HG03558 (cell line): ENCODE results near the gene CLPTM1L.
"Not testable (repeated sequence)": the region's sequence is repeated elsewhere in the genome, so short reads cannot be mapped to it uniquely, and the experiment has no call there.

ENCODE experiments used
- ATAC-seq: cut with Tn5 transposase; IDR thresholded peaks from one replicate; pipeline ENCODE4 v1.9.1; 2021; ENCODE audit warnings: moderate number of reproducible peaks; ENCODE audit not compliant: unreplicated experiment; ENCODE audit errors: extremely low read depth

CLPTM1L gene

DNA sequence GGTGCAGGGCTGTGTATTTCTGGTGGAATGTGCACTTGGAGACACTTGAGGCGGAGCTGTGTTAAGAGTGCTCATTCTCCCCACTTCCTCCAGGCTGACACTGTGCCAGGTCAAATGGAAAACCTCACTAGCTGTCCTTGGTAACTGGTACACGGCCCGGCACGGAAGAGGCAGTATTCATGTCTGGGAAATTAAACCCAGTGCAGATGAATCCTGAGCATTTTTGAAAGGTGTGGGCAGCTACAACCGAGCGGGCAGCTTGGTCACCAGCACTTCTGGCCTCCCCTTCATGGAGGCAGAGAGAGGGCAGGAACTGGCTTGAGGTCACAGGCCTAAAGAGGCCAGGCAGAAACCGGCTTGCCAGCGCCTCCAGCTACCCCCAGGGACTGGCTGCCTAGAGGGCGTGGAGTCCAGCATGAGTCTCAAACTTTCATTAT, 1.6 kb downstream of the CLPTM1L start:
- ATAC-seq = no peak

DNA sequence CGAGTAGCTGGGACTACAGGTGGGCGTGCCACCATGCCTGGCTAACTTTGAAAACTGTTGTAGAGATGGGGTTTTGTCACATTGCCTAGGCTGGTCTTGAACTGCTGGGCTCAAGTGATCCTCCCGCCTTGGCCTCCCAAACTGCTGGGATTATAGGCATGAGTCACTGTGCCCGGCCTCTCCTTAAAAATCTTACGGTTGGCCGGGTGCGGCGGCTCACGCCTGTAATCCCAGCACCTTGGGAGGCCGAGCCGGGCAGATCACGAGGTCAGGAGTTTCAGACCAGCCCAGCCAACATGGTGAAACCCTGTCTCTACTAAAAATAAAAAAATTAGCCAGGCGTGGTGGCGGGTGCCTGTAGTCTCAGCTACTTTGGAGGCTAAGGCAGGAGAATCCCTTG, 2.2 kb downstream of the CLPTM1L start:
- not testable (repeated sequence) for ATAC-seq

DNA sequence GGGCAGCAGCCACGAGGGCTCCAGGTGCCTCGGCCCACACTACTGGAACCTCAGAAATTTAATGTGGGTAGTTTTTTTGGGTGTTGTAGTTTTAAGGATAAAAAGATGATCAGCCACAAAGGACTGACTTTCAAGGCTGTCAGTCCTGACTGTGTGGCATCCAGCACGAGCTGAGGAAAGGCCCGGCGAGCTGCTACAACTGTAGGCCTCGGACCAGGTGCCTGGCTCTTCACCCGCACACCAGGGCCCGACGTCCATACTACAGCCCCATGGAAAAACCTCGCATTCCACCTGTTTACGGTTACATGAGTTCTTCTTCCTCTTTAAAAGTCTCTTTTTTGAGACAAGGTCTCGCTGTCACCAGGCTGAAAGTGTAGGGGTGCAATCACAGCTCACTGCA, 2.6 kb downstream of the CLPTM1L start:
- no peak for ATAC-seq

DNA sequence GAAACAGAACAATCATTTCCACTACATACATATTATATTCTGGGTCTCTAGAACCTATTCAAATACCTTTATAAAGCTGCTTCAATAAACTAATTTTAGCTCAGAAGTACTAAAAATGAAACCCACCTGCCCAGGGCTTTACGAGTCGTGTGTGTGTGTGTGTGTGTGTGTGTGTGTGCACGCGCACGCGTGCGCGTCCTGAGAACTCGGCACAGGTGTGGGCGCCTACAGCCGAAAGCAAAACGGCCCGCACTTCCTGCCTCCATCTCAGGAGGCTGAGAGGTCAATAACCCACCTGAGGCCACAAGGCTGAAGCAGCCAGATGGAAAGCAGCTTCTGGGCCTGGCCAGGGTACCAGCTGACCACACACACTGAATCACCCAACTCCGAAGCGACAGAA, 3.0 kb downstream of the CLPTM1L start:
- ATAC-seq = no peak

DNA sequence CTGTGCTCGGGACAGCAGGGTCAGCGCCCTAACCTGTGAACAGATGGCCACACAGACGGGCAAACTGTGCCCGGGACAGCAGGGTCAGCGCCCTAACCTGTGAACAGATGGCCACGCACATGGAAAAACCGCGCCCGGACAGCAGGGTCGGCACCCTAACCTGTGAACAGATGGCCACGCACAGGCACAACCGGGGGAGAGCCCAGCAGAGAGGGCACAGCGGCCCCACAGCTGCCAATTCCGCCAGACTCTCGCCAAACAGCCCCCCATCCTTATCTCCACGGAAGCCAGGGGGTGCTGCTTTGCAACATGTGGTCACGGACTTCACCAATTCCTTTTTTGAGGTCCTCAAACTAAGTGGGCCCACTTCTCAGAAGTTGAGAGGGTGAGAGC, 5.1 kb downstream of the CLPTM1L start:
- ATAC-seq = not testable (repeated sequence)

DNA sequence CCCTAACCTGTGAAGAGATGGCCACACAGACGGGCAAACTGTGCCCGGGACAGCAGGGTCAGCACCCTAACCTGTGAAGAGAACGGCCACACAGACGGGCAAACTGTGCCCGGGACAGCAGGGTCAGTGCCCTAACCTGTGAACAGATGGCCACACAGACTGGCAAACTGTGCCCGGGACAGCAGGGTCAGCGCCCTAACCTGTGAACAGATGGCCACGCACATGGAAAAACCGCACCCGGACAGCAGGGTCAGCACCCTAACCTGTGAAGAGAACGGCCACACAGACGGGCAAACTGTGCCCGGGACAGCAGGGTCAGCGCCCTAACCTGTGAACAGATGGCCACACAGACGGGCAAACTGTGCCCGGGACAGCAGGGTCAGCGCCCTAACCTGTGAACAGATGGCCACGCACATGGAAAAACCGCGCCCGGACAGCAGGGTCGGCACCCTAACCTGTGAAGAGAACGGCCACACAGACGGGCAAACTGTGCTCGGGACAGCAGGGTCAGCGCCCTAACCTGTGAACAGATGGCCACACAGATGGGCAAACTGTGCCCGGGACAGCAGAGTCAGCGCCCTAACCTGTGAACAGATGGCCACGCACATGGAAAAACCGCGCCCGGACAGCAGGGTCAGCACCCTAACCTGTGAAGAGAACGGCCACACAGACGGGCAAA, 5.6 kb downstream of the CLPTM1L start:
- ATAC-seq = not testable (repeated sequence)

DNA sequence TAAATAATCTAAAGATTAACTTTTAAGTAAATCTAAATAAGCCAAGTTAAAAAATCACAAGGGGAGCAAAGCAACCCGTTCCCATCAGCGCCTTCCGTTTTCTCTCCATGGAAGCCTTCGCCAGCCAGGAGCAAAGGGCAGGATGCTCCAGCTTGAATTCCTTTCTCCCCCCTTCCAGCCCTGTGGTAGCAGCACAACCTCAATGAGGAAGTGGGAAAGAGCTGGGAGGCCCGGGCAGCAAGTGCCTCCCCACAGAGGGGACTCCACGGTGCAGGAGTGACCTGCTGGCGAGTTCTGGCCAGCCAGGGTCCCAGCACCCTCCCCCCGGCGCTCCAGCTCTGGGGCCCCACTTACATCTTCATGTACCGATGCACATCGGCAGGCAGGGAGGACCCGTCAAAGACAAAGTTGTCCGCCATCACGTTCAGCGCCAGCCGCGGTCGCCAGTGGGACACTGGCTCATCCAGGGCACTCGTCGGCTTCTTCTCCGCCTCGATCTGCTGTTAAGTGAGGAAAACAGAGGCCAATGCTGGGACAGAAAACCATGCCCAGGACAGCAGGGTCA, 6.3 kb downstream of the CLPTM1L start:
- no peak for ATAC-seq

DNA sequence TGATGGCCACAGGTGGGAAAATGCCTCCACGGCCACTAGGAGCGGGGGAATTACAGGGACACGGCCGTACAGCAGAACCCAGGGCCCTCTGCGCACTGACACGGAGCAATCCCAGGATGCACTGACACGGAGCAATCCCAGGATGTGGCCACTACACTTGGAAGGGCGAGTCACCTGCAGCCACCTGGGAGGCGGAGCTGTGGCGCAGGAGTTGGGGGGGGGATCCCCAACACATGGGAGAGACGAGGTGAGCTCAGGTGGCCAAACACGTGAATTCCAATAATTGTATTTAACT, 6.8 kb downstream of the CLPTM1L start:
- ATAC-seq = no peak

DNA sequence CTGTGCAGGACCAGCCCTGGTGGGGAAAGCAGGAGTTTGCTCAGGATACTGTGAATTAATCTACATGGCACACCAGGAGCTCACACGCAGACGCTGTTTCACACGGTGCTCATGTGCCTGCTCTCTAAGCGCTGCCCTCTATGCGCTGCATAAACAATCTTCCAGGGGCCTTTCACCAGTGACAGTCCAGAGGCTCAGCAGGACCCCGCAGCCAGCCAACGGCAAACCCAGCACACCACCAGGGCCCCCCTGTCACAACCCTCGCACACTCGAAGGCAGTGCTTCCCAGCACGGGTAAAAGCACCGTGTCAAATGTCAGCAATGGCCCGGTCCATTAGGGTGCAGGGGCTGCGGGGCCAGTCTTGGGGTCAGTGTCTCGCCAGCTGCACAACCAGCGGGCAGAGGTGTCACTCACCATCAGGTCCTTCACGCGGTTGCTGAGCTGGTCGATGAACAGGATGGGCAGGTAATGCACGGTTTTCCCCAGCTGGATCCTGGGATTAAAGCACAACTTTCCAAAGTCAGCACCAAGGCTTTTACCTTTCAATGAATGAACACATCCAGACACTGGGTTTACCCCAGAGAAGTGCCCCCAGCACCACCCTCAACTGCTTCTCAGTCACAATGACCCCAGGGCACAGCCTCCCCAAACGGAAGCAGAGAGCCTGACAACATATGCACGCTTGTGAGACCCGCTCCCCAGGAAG, 7.3 kb downstream of the CLPTM1L start:
- no peak for ATAC-seq

DNA sequence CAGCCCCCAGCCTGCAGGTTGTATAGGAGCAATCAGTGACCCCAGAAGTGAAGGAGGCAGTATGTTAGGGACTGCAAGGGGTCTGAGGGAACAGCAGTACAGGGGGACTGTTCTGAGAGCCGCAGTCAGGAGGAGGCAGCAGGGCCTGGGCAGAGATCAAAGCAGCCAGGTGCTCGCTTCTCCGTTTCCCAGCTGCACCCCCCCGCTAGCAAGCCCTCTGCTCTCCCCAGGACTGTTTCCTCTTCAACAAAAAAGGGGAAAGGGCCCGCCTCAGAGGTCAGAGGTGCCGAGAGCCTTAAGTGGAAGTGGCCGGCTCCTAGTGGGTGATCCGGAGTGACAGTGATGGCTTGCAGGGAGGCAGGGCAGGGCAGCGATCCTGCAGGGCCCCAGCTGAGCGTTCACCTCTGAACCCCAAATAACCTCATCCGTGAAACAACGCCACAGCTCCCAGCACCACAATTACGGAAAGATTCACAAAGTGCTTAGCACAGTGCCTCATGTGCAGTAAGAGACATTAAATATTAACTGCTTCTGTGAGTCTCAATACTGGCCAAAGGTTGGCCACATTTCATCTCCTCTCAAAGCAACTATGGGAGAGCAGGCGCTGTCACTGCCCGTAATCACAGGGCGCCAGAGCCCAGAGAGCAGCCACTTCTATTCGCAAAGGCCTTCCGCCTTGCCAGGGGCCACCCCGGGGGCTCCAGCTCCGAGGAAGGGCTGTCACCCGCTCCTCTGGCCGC, 8.0 kb downstream of the CLPTM1L start:
- no peak for ATAC-seq

DNA sequence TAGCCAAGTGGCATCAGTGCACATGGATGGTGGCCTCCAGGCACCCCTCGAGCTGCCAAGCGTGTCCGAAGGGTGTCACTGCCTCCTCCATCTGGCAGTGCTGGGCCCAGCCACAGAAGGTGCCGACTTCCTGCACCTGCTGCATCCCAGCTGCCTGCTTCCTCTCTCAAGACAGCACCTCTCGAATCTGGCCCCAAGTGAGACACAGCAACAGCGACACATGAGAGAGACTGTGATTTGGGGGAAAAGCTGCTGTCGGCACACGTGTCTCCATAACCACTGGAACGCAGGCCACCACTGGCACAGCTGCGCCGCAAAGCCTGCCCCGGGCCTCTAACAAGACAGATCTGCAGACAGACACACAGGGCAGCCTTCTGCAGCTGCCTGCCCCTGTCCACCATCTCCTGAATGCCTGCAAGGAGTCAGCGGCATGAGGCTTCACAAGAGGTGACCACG, 8.8 kb downstream of the CLPTM1L start:
- ATAC-seq = no peak

DNA sequence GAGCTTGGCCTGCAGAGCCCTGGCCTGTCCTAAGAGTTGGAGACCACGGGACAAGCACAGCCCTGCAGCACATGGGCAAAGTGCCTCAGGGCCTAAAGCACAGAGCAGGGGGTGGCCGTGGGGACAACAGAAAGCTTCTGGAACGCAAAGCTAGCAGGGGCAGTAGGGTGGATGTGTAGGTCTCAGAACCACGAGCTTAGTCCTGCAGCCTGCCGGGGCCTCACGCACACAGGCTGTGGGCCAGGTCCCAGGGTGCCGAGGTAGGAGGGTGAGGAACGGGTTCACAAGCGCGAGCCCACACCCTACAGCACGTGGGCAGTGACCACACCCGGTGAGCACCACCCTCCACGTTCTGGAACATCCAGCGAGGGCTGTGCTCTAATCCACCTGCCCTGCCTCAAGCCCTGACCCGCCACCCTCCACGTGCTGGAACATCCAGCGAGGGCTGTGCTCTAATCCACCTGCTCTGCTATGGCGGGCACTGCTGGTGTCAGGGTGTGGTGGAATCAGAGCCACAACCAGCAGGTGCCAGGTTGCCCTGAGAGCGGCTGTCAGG, 9.3 kb downstream of the CLPTM1L start:
- no peak for ATAC-seq

DNA sequence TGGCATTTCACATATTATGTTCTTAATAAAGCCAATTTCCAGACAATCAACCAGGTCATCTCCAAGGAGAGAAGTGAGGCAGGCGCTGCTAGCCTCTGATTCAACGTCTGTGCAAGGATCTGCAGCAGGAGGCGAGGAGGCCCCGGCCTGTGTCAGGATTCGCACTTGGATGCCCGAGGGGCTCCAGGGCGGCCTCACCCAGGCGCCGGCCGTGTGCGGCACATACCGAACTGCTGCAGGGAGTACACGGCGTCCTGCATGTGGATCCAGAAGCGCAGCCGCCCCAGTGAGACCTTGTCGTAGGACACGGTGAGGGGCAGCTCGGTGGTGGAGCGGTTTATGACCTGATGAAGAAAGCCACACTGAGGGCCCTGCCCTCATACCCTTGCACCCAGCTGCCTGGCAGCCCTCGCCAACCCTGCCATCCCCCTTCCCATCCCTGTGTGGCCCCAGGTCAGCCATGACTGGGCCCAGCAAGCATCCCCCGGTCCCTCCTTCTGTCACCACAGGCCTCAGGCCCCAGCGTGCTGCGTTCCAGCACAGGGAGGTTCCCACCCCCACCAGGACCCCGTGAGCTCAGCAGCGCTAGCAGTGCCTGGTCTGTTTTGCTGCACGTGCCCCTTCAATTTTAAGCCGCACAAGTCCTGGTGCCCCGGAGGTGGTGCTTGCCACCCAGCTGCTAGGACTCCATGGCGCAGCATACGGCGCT, 9.9 kb downstream of the CLPTM1L start:
- ATAC-seq = no peak

DNA sequence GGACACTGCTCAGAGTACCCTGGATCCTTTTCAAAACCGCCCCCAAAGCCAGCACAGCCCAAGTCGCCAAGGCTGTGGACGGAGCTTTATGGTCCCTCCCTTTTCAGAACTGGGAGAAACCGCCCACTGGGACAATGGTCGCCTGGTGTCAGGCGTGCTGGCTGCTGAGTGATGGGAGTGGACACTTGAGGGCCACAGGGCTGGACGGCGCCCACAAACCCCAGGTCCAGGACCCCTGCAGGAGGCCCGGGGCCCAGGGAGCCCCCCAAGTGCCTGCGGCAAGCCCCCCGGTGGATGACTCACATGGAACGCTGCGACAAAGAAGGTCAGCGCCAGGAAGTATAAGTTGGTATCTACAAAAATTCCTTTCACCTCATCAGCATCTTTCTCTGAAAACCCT, 10.9 kb downstream of the CLPTM1L start:
- ATAC-seq = no peak

DNA sequence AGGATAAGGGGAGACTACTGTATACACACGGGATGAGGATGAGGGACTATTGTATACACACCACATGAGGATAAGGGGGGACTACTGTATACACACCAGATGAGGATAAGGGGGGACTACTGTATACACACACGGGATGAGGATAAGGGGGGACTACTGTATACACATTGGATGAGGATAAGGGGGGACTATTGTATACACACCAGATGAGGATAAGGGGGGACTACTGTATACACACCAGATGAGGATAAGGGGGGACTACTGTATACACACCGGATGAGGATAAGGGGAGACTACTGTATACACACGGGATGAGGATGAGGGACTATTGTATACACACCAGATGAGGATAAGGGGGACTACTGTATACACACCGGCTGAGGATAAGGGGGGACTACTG, 11.6 kb downstream of the CLPTM1L start:
- ATAC-seq = not testable (repeated sequence)

DNA sequence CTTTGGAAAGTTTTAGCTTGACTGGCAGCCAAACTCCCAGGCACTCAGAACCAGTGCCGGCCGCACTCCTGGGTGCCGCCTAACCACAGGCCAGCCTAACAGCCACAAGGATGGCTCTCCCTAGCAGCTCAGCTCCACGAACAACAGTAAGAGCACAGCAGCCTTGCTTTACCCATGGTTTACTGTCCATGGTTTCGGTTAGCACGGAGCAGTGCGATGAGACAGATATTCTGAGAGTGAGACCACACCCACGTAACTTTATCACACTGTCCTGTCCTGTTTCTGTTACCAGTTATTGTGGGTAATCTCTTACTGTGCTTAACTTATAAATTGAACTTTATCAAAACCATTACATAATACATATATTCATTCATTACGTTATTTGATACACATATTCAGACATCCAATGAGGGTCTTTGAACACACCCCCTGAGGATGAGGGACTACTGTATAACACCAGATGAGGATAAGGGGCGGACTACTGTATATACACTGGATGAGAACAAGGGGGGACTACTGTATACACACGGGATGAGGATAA, 12.4 kb downstream of the CLPTM1L start:
- no peak for ATAC-seq

DNA sequence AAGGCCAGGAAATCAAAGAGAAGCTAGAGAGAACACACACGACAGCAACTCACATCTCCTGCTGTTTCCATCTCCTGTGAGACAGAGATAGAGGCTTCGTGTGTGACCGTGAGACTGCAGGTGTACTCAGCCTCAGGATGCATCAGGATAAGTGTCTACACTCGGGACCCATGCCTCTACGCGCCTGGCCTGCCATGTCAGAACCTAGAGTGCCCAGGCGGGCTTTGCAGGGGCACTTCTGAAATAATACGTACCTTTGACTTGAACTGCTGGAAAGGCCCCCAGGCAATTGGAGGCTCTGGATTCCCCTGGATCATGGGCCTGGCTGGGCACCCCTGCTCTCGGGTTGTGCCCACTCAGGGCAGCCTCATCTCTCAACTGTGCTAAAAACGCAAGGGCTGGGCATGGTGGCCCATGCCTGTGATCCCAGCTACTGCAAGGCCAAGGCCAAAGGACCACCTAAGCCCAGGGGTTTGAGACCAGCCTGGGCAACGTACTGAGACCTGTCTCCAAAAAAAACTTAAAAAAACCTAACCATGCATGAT, 13.0 kb downstream of the CLPTM1L start:
- no peak for ATAC-seq

DNA sequence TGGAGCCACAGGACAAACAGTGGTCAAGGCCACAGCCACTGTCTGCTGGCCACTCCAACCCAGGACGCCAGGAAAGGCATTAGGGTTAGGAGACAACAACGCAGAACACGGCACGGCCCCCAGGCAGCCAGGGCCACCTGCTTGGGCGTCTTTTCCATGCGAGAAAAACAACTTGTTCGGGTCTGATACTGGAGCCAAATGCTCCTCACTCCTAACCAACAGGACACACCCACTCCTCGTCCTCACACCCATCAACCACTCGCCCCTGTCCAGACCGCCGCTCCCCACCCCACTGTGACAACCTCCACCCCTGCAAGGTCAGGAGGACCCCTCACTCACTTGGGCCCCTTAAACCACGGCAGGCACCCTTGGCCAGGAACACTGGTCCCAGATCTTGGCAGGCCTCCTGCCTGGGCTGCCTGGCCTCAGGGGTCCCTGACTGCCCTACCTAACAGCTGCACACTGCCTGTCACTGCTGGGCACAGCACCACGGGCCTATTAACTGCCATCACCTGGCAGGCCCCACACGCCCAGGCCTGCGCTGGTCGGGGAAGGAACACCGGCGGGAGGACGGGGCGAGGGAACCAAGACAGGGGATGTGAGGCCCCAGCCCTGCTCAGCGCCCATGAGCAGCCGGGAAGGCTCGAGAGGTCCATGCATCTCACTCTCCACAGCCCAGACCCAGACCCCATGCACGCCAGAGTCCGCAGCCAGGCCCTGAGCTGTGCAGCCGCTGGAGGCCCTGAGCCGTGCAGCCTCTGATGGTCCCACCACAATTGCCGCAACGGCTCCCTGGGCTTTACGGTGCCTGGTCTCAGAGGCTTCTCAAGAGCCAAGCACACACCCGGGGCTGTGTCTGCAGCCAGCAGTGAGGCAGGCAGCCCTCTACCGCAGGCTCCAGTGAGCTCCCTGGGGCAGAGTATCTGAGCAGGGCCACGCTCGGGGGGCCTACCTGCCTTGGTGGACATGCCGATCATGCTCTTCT, 13.8 kb downstream of the CLPTM1L start:
- no peak for ATAC-seq
